Measurements from ENCODE around the gene AP2S1. TPM values are rescaled to one million over a fixed set of nuclear protein-coding genes. Genes with fewer than 3 reads are reported as not detected.

AP2S1 gene
- total and polyA plus RNA-seq, 2 of the 4 experiments (the other 2 are of a cell fraction): 144 to 274 TPM

DNA sequence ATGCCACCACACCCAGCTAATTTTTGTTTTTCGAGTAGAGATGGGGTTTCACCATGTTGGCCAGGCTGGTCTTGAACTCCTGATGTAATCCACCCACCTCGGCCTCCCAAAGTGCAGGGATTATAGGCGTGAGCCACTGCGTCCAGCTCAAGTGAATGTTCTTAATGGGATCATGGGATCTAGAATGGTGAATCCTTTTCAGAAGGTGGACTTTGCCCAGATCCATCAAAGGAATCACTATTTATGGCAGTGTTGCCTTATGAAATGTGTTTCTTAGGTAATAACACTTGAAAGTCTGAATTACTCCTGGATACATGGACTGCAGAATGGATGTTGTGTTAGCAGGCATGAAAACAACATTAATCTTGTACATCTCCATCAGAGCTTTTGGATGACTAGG is 30.4 kb upstream of the AP2S1 start:
- Histone ChIP-seq H3K4me1 (ENCODE audit: control insufficient read depth, insufficient read depth, low read length) (peaks cover 10% of the 10 kb centered on the region; the same call in 1 of the 2 replicates), H3K79me1 (ENCODE audit: low read depth in 1 of 2, low read length in 2 of 2) (peaks cover 47 to 85% of the 10 kb centered on the region in 2 experiments), H3K4ac (ENCODE audit: low read depth, low read length) (no peak overlapping the region), H3K23ac (ENCODE audit: low read depth, low read length) (no peak overlapping the region), H3K14ac (replicated peaks; ENCODE audit: low read depth, low read length) (no peak overlapping the region), H2AK9ac (replicated peaks; ENCODE audit: low read depth, low read length, poor library complexity) (no peak overlapping the region), H2BK5ac (ENCODE audit: low read depth, low read length, poor library complexity, severe bottlenecking) (no peak overlapping the region), H3K4me3 (ENCODE audit: insufficient read depth, low read depth, low read length) (no peak overlapping the region), H3K4me2 (ENCODE audit: low read depth, low read length) (no peak overlapping the region), H4K8ac (ENCODE audit: low read depth in 2 of 2, low read length in 2 of 2) (no peak overlapping the region), H3K9me3 (ENCODE audit: control insufficient read depth, insufficient read depth, low read length) (no peaks in the 10 kb centered on the region), H4K91ac (ENCODE audit: insufficient read depth, low read depth, low read length) (no peak overlapping the region), H3K56ac (ENCODE audit: extremely low read depth, insufficient read depth, low read length) (no peak overlapping the region), H3K27ac (ENCODE audit: insufficient read depth, low read length) (no peak overlapping the region), H3K18ac (ENCODE audit: low read depth, low read length) (no peak overlapping the region), H3K9me1 (ENCODE audit: insufficient read depth, low read length) (peaks cover 10% of the 10 kb centered on the region), H3K9ac (ENCODE audit: low read depth, low read length) (no peak overlapping the region), H2BK120ac (ENCODE audit: low read depth, low read length) (no peak overlapping the region), H2AK5ac (ENCODE audit: low read depth, low read length) (no peak overlapping the region), H4K20me1 (ENCODE audit: insufficient read depth, low read length) (peaks cover 37% of the 10 kb centered on the region), H3K27me3 (ENCODE audit: control insufficient read depth, insufficient read depth, low read length) (no peaks in the 10 kb centered on the region), H4K5ac (ENCODE audit: low read depth, low read length) (no peak overlapping the region), H2AFZ (replicated peaks; ENCODE audit: low read length, poor library complexity) (no peak overlapping the region), H2BK20ac (ENCODE audit: low read depth, low read length) (no peak overlapping the region), H3K36me3 (ENCODE audit: control insufficient read depth, insufficient read depth, low read length) (no peaks in the 10 kb centered on the region), H2BK15ac (ENCODE audit: low read depth, low read length) (no peak overlapping the region)
- ChIA-PET POLR2A (ENCODE audit: unreplicated experiment) (no interaction called here), CTCF (no interaction called here)
- TF ChIP-seq POLR2A (IDR thresholded peaks at IDR 0.05; ENCODE audit: low read depth, low read length): no peak
- TF ChIP-seq MAZ (IDR thresholded peaks at IDR 0.05; ENCODE audit: borderline replicate concordance, low read depth, low read length): no peak
- TF ChIP-seq MAFK (IDR thresholded peaks at IDR 0.05; ENCODE audit: low read depth, low read length): no peak
- TF ChIP-seq NFE2L2 (IDR thresholded peaks at IDR 0.05; ENCODE audit: low read depth, low read length): no peak
- no peak for TF ChIP-seq RFX5 (IDR thresholded peaks at IDR 0.05; ENCODE audit: low read depth, low read length)
- TF ChIP-seq MXI1 (IDR thresholded peaks at IDR 0.05; ENCODE audit: borderline replicate concordance, low read depth, low read length): no peak
- TF ChIP-seq SMC3 (IDR thresholded peaks at IDR 0.05; ENCODE audit: low read depth, low read length): no peak
- TF ChIP-seq, protein P1, sequence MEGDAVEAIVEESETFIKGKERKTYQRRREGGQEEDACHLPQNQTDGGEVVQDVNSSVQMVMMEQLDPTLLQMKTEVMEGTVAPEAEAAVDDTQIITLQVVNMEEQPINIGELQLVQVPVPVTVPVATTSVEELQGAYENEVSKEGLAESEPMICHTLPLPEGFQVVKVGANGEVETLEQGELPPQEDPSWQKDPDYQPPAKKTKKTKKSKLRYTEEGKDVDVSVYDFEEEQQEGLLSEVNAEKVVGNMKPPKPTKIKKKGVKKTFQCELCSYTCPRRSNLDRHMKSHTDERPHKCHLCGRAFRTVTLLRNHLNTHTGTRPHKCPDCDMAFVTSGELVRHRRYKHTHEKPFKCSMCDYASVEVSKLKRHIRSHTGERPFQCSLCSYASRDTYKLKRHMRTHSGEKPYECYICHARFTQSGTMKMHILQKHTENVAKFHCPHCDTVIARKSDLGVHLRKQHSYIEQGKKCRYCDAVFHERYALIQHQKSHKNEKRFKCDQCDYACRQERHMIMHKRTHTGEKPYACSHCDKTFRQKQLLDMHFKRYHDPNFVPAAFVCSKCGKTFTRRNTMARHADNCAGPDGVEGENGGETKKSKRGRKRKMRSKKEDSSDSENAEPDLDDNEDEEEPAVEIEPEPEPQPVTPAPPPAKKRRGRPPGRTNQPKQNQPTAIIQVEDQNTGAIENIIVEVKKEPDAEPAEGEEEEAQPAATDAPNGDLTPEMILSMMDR (conservative IDR thresholded peaks at IDR 0.05; ENCODE audit: low read depth, low read length): no peak
- TF ChIP-seq, protein P2, sequence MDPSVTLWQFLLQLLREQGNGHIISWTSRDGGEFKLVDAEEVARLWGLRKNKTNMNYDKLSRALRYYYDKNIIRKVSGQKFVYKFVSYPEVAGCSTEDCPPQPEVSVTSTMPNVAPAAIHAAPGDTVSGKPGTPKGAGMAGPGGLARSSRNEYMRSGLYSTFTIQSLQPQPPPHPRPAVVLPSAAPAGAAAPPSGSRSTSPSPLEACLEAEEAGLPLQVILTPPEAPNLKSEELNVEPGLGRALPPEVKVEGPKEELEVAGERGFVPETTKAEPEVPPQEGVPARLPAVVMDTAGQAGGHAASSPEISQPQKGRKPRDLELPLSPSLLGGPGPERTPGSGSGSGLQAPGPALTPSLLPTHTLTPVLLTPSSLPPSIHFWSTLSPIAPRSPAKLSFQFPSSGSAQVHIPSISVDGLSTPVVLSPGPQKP (IDR thresholded peaks at IDR 0.05; ENCODE audit: borderline replicate concordance, low read depth, low read length): no peak
- TF ChIP-seq FOS (IDR thresholded peaks at IDR 0.05; ENCODE audit: low read depth, low read length): no peak
- no peak for TF ChIP-seq RAD21 (IDR thresholded peaks at IDR 0.05; ENCODE audit: low read length)
- no peak for TF ChIP-seq CHD1 (IDR thresholded peaks at IDR 0.05; ENCODE audit: low read depth, low read length)
- TF ChIP-seq RCOR1 (IDR thresholded peaks at IDR 0.05; ENCODE audit: insufficient replicate concordance, low read length): no peak
- WGBS, 2 experiments (ENCODE audit: extremely low coverage in 2 of 2, insufficient read length in 1 of 2): no CpG with 5 or more reads among the region's 4 CpGs
- ATAC-seq (ENCODE audit: low read depth): no peak
- no TSS peak for BruUV-seq (replicated peaks)
- dilution Hi-C loops (cut with HindIII; ENCODE audit: low sequenced_read_pairs, unreplicated experiment) (no loop called here), intact Hi-C loops (cut with micrococcal nuclease) (no loop called here), in situ Hi-C loops (cut with MboI; ENCODE audit: low sequenced_read_pairs) (no loop called here)
- no peak for DNase-seq

All from IMR-90 (cell line).